ENCODE data around the gene PIK3R1.

The PIK3R1 gene

GRCh38 chr5:68331192-68332079, 115.9 kb downstream of the PIK3R1 start:
- DNase-seq (ENCODE audit: low spot score), result no peak

- DNase-seq (ENCODE audit: low spot score), result no peak
These were observed 116.5 kb downstream of the PIK3R1 start for GRCh38 chr5:68332080-68332451.

DNA sequence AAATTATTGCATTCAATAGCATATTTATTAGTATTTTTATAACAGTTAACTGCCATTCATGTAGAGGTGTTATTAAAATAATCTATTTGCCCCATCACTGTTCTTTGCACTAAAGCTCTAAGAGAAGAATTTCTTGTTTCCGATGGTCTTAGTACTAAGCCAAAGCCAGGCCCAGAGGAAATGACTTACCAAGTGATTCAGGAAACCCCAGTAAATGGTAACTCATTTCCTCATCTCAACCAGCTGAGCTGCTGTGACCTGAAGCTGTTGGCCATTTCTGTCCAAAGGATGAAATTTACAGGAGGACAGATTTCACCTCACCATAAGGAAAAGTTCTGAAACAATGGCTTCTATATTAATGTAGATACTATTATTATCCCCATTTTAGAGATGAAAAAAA, 117.0 kb downstream of the PIK3R1 start:
- no peak for DNase-seq (ENCODE audit: low spot score)

- DNase-seq (ENCODE audit: low spot score), result no peak
These were observed 118.3 kb downstream of the PIK3R1 start for GRCh38 chr5:68333649-68334552.

- no peak for DNase-seq (ENCODE audit: low spot score)
These were observed 119.0 kb downstream of the PIK3R1 start for GRCh38 chr5:68334553-68334886.

DNA sequence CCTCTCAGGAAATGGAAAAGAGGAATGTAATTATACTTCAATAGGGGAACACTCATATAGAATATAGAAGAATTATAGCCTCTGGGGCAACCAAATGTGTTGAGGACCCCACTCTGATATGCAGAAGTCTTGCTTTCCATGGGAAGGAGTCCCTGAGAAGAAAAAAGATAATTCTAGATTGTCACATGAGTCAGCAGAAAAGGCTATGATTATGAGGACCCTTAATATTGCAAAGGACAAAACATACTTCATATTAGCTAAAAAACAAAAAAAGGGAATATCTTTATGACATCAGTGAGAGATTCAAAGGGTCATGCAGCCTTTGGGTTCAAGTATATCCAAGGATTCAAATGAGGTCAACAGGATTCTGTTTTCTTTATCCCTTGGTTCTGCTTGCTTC, 119.5 kb downstream of the PIK3R1 start:
- no peak for DNase-seq (ENCODE audit: low spot score)

DNA sequence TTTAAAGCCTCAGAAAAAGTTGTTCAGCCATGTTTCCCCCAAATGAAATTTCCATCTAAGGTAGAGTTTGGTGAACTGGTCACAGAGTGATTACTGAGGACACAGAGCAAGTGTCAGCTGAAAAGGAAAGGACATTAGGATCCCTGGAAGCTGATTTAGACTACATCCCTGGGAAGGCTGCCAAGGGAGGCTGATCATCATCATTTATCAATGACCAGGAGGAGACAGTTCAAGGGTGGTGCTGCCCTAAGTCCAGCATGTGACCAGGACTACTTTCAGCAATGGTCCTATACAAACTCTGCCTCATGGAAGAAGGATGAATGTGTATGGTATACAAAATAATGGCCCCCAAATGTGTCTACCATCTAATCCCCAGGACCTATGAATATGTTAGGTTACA, 120.6 kb downstream of the PIK3R1 start:
- DNase-seq (ENCODE audit: low spot score), result no peak

DNA sequence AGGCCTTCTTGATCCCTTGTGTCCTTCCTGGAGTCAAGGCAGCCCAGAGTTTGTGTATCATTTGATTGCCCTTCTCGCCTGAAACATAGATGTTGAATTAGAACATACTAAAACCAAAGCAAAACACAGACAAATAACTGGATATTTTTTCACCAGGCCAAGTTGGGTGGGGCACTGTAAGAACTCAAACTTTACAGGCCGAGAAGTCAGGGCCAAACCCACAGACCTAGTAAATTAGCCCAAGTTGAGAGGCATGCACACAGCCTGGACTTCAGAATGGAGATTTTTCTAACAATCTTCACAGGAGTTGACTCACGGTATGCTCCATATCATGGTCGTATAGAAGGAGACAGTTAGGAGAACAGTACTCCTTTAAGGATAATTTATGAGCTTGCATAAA, 121.7 kb downstream of the PIK3R1 start:
- no peak for DNase-seq (ENCODE audit: low spot score)

DNA sequence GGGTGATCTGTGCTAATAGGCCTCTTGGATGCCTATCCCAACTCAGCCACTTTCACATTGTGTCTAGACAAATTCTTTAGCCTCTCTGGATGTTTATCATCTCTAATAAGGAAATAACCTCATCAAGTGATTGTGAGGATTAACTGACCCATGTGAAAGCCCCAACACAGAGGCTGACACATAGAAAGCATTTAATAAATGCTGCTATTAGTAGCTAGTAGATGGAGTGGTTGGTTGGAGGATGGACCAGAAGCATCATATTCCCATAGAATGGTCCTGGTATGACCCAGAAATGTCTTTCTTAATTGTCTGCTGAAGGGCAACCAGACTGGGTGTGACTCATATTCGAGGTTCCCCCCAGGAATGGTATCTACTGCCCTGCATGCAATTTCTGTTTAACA, 124.4 kb downstream of the PIK3R1 start:
- no peak for DNase-seq (ENCODE audit: low spot score)

- DNase-seq (ENCODE audit: low spot score), result no peak
These were observed 125.5 kb downstream of the PIK3R1 start for GRCh38 chr5:68341006-68341405.

- DNase-seq (ENCODE audit: low spot score), result no peak
These were observed 127.1 kb downstream of the PIK3R1 start for GRCh38 chr5:68342693-68343092.

GRCh38 chr5:68343421-68343826, 127.9 kb downstream of the PIK3R1 start:
- no peak for DNase-seq (ENCODE audit: low spot score)

DNA sequence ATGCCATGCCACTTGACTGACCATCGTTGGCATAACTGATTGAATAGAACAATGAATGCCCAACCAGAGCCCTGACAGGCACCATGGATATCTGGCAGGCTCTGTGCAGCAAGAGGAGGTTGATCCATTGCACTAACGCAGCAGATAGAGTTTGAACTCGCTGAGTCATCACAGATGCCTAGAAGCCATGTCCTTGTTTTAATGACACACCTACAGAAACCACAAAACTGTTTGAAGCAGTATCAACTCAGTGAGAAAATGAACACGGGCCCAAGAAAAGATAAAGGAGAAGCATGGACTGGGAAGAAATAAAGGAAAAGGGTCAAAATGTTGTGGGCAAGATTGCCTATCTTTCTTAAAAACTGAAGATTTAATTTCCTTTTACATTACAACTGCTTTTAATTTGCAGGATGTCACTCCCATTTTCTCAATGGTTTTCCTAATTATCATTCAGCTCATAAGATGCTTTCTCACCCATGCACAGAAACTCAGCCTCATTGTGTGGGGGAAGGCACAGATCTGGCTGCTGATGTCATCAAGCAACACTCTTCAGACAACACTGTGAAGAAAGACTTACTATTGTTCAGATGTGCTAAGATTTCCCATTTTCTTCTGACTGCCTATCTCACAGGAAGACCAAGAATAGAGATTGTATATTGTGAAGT, 129.0 kb downstream of the PIK3R1 start:
- no peak for DNase-seq (ENCODE audit: low spot score)

- DNase-seq (ENCODE audit: low spot score), result no peak
These were observed 129.6 kb downstream of the PIK3R1 start for GRCh38 chr5:68345171-68345570.

DNA sequence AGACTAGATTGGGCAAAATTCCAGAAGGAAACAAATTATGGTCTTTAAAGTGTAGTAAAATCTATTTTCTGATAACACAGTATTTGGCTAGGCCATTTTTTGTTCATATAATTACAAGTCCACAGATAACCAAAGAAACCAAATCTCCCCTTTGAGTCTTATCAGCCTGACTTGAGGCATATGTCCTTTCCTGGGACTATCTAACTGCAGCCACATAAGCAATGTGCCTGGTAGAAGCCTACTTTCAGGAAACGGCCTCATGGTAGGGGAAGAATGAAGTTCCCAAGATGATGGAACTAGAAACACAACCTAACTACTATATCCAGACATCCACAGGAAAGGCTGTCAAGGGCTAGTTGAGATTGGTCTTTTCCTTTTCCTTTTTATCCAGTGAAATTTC, 130.0 kb downstream of the PIK3R1 start:
- no peak for DNase-seq (ENCODE audit: low spot score)

- DNase-seq (ENCODE audit: low spot score), result no peak
These were observed 132.0 kb downstream of the PIK3R1 start for GRCh38 chr5:68347536-68347935.

DNA sequence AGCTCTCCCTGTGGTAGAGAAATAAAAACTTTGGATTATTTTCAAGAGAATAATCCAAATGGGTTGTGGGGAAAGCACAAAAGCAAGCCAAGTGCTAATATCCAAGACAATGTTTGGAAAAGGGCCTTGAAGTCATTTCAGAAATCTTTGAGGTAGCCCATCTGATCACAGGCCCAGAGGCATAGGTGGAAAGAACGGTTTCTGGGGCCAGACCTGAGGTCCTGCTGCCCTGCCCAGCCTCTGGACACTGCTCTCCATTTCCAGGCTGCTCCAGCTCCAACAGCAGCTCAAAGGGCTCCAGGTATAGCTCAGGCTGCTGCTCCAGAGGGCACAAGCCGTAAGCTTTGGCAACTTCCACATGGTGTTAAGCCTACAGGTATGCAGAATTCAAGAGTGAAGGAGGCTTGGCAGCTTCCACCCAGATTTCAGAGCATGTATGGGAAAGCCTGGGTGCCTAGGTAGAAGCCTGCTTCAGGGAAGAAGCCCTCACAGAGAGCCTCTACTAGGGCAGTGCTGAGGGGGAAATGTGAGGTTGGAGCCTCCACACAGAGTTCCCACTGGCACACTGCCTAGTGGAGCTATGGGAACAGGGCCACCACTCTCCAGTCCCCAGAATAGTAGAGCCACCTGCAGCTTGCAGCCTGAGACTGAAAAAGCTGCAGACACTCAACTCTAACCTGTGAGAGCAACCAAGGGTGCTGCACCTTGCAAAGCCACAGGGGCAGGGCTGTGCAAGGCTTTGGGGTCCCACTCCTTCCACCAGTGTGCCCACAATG, 133.1 kb downstream of the PIK3R1 start:
- no peak for DNase-seq (ENCODE audit: low spot score)

GRCh38 chr5:68350176-68350575, 134.6 kb downstream of the PIK3R1 start:
- DNase-seq (ENCODE audit: low spot score), result no peak

Measured in HuH-7.5 (cell line).